Endodermal cell (in vitro differentiated cells): ENCODE results near the gene PIP5K1C. TPM values are rescaled to one million over a fixed set of nuclear protein-coding genes. Genes with fewer than 3 reads are reported as not detected.

ENCODE experiments used
- DNase-seq: peaks from one replicate; pipeline ENCODE4 v3.0.0-alpha.2; 2017
- H3K27ac ChIP-seq: 2 replicates; pipeline ENCODE4 v1.5.1; 2013; ENCODE audit warnings: mild to moderate bottlenecking, low read depth, low read length, moderate library complexity
- H3K27me3 ChIP-seq: 2 replicates; pipeline ENCODE4 v1.6.1; 2013; ENCODE audit warnings: mild to moderate bottlenecking, low read length, moderate library complexity; ENCODE audit not compliant: insufficient read depth, control insufficient read depth, poor library complexity, severe bottlenecking
- H3K36me3 ChIP-seq: 2 replicates; pipeline ENCODE4 v1.7.0; 2013; ENCODE audit warnings: mild to moderate bottlenecking, low read length, moderate library complexity; ENCODE audit not compliant: control insufficient read depth, insufficient read depth
- H3K4me1 ChIP-seq: one replicate; pipeline ENCODE4 v1.7.0; 2013; ENCODE audit warnings: low read length; ENCODE audit not compliant: control insufficient read depth, insufficient read depth
- H3K4me3 ChIP-seq: 2 replicates; pipeline ENCODE4 v1.5.1; 2013; ENCODE audit warnings: mild to moderate bottlenecking, low read length, moderate library complexity
- H3K9ac ChIP-seq: 2 replicates; pipeline ENCODE4 v1.6.1; 2013; ENCODE audit warnings: mild to moderate bottlenecking, low read length, moderate library complexity; ENCODE audit not compliant: poor library complexity, severe bottlenecking; ENCODE audit errors: extremely low read depth
- H3K9me3 ChIP-seq: 2 replicates; pipeline ENCODE4 v1.6.1; 2013; ENCODE audit warnings: mild to moderate bottlenecking, low read length, moderate library complexity; ENCODE audit not compliant: control insufficient read depth
- H3K27ac Mint-ChIP-seq: 2 replicates; pipeline ENCODE4 v1.8.0; 2020; ENCODE audit warnings: mixed read lengths
- H3K27me3 Mint-ChIP-seq: 2 replicates; pipeline ENCODE4 v1.8.0; 2021; ENCODE audit warnings: mild to moderate bottlenecking, mixed read lengths; ENCODE audit not compliant: insufficient read depth
- H3K36me3 Mint-ChIP-seq: 2 replicates; pipeline ENCODE4 v1.8.0; 2020; ENCODE audit warnings: low read depth, mixed read lengths
- H3K4me1 Mint-ChIP-seq: 2 replicates; pipeline ENCODE4 v1.8.0; 2020; ENCODE audit warnings: mixed read lengths
- H3K4me3 Mint-ChIP-seq: 2 replicates; pipeline ENCODE4 v1.8.0; 2020; ENCODE audit warnings: mild to moderate bottlenecking, moderate library complexity, mixed read lengths
- H3K9me3 Mint-ChIP-seq: 2 replicates; pipeline ENCODE4 v1.8.0; 2020; ENCODE audit warnings: mild to moderate bottlenecking, mixed read lengths
- CTCF ChIP-seq: fragments of 200-600 bp; sonication (generic); conservative IDR thresholded peaks from 2 replicates; pipeline ENCODE4 v1.5.0; 2021; ENCODE audit warnings: antibody characterized with exemption, mild to moderate bottlenecking
- WGBS, 2 experiments: methylation state at CpG; one replicate each; pipeline versions ENCODE4 v1.1.5 to v1.1.7; 2013; ENCODE audit warnings: missing lambda C conversion rate in 2 of 2, mixed read lengths in 1 of 2; ENCODE audit not compliant: insufficient coverage in 1 of 2, insufficient read length in 1 of 2; 5-methylcytosine and 5-hydroxymethylcytosine counted together
- total RNA-seq, 2 donors: library from RNA; stranded (reverse); fragmentation: NEBNext Ultra II Directional in 1 of 2; extraction: Animal tissue kit (Norgen Biotek cat#: 25700) in 1 of 2; gene quantifications; 2 replicates in 1 of 2; 3 replicates in 1 of 2; pipeline ENCODE4 v1.2.1, GENCODE V29; 2021

The PIP5K1C gene
- total RNA-seq, 2 donors from 2014 or later = 43.5 to 51.5 TPM

GRCh38 chr19:3669947-3670795 lies 30.1 kb downstream of the PIP5K1C start:
- Histone ChIP-seq H3K27ac (peak overlapping the region; percentile 57), H3K9me3 (no peaks in the 10 kb centered on the region), H3K4me1 (no peaks in the 10 kb centered on the region), H3K9ac (no peak overlapping the region), H3K36me3 (no peaks in the 10 kb centered on the region), H3K27me3 (no peaks in the 10 kb centered on the region), H3K4me3 (no peak overlapping the region)
- no peak for TF ChIP-seq CTCF
- no peak overlapping the region for H3K27ac Mint-ChIP-seq
- WGBS, 2 experiments = 82 to 87% methylated on average over 18 to 33 of the region's 33 CpGs
- H3K4me3 Mint-ChIP-seq = no peak overlapping the region
- DNase-seq = peak; percentile 55
- H3K4me1 Mint-ChIP-seq = peaks cover 11% of the 10 kb centered on the region
- H3K9me3 Mint-ChIP-seq = no peaks in the 10 kb centered on the region
- no peaks in the 10 kb centered on the region for H3K27me3 Mint-ChIP-seq
- H3K36me3 Mint-ChIP-seq = peaks cover 7% of the 10 kb centered on the region

DNA sequence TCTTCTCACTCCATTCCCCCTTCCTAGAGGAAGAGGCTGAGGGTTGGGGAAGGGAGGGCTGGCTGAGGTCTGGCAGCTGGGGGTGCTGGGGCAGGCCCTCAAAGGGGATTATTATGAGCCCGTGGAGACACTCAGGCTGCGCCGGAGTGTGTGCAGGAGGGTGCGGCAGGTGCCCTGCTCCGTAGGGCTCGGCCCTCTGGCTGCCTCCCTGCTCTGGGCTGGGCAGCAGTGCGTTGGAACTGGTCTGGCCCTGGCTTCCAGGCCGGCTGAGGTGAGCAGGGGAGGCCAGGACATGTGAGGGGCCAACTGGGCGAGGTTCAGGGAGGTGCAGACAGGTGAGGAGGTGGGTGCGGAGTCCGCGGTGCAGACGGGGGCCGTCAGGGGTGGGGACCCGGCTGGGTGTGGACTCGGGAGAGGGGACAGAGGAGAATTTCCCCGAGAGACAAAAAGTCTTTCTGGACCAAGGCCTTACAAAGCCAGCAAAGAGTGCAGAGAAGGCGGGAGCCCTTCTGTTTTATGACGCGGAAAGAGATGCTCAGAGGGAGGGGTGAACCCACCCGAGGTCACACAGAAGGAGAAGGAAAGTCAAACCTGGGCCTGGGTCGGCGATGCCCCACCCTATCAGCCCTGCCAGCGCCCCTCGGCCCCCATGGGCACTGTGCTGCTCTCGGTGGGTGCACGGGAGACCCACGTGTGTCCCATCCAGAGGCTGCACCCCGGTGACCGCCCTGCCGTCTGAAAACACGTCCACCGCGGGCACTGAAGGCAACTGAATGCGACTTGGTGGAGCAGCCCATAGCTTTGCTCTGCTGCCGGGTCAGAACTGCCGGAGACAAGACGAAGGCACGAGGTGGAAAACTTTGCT lies 31.0 kb downstream of the PIP5K1C start:
- H3K4me3 Mint-ChIP-seq = no peak overlapping the region
- Histone ChIP-seq H3K4me3 (no peak overlapping the region), H3K27ac (peak overlapping the region; percentile 36), H3K36me3 (peaks cover 5% of the 10 kb centered on the region), H3K9ac (no peak overlapping the region), H3K9me3 (no peaks in the 10 kb centered on the region), H3K27me3 (no peaks in the 10 kb centered on the region), H3K4me1 (no peaks in the 10 kb centered on the region)
- H3K4me1 Mint-ChIP-seq = peaks cover 11% of the 10 kb centered on the region
- 90 to 93% methylated on average over 30 to 39 of the region's 39 CpGs for WGBS, 2 experiments
- TF ChIP-seq CTCF = no peak
- peaks cover 3% of the 10 kb centered on the region for H3K36me3 Mint-ChIP-seq
- DNase-seq = peak; percentile 43
- no peaks in the 10 kb centered on the region for H3K9me3 Mint-ChIP-seq
- peak overlapping the region; percentile 44 for H3K27ac Mint-ChIP-seq
- H3K27me3 Mint-ChIP-seq = no peaks in the 10 kb centered on the region

DNA sequence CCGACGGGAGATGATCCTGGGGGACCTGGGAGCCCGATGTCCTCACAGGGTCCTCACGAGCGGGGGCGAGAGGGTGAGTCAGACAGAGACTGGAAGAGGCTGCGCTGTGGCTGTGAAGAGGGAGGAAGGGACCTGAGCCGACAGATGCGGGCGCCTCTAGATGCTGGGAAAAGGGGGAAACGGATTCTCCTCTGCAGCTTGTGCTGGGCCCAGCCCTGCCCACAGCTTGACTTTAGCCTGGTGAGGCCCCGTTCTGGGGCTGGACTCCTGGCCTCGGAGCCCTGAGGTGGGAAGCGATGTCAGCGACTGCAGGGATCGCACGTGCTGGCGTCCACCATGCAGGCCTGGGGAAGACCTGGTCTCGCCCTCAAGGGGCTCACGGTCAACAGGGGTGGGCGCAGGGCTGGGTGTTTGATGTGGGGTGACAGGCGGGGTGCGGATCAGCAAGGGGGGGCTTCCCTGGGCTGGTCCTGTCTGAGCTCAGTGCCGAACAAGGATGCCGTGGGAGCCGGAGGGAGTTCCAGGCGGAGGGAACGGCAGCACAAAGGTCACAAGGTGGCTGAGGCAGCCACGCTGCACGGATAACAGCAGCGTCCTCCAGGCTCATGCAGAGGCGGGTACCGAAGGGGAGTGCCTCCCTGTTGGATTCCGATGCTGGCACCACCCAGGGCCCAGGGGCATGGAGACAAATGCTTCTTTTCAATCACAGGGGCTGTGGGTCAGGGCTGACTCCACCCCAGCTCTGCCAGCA lies 31.8 kb downstream of the PIP5K1C start:
- H3K4me3 Mint-ChIP-seq = no peak overlapping the region

More for the DNA sequence above, 31.8 kb downstream of the PIP5K1C start:
- Histone ChIP-seq H3K9ac (no peak overlapping the region), H3K4me1 (no peaks in the 10 kb centered on the region), H3K9me3 (no peaks in the 10 kb centered on the region), H3K27me3 (no peaks in the 10 kb centered on the region), H3K4me3 (no peak overlapping the region), H3K36me3 (peaks cover 13% of the 10 kb centered on the region), H3K27ac (peak overlapping the region; percentile 66)
- Mint-ChIP-seq H3K4me1 (peaks cover 11% of the 10 kb centered on the region), H3K36me3 (peaks cover 10% of the 10 kb centered on the region), H3K9me3 (no peaks in the 10 kb centered on the region), H3K27me3 (no peaks in the 10 kb centered on the region), H3K27ac (peak overlapping the region; percentile 58)
- WGBS, 2 experiments = 83 to 91% methylated on average over 24 to 34 of the region's 34 CpGs
- no peak for TF ChIP-seq CTCF
- no peak for DNase-seq
